GM12874 (cell line): ENCODE results near the gene NEURL1.

Experiments used
- CTCF ChIP-seq: IDR thresholded peaks from 2 replicates; pipeline ENCODE4 v1.5.1; 2011; ENCODE audit warnings: low read depth, mild to moderate bottlenecking, control low read depth, low read length, moderate library complexity; ENCODE audit not compliant: insufficient read depth

Gene NEURL1

GRCh38 chr10:103507235-103508191, 14.0 kb downstream of the NEURL1 start:
- 0 out of 2 replicates have a peak, but pooled peaks have one; percentile 11 for TF ChIP-seq CTCF

GRCh38 chr10:103510046-103510685, 16.7 kb downstream of the NEURL1 start:
- no peak for TF ChIP-seq CTCF

GRCh38 chr10:103510791-103511752, 17.6 kb downstream of the NEURL1 start:
- no peak for TF ChIP-seq CTCF

- TF ChIP-seq CTCF: no peak
These were observed 18.7 kb downstream of the NEURL1 start for GRCh38 chr10:103512166-103512565.

GRCh38 chr10:103512591-103513379, 19.3 kb downstream of the NEURL1 start:
- TF ChIP-seq CTCF: no peak

- no peak for TF ChIP-seq CTCF
These were observed 20.0 kb downstream of the NEURL1 start for GRCh38 chr10:103513380-103514060.
